Vein endothelial cell (primary cell): ENCODE data around the gene SMIM36. TPM values are rescaled to one million over a fixed set of nuclear protein-coding genes. Genes with fewer than 3 reads are reported as not detected.

Source experiments
- small RNA-seq: library from RNA; depleted of rRNA; stranded (forward); fragments of <200 nt; gene quantifications from one replicate; pipeline ENCODE3, GENCODE V24; 2012
- total RNA-seq: library from RNA; depleted of rRNA; stranded (reverse); fragments of >200 nt; gene quantifications from 2 replicates; pipeline ENCODE4 v1.2.3, GENCODE V29; 2012

The SMIM36 gene
- not detected in 2 replicates for total RNA-seq

GRCh38 chr17:55510986-55511721, at the start of gene SMIM36:
Gene SMIM36, minus strand, starts transcription at chr17:55511452.

GRCh38 chr17:55421179-55421934, 89.9 kb downstream of the SMIM36 start, which contains the start of gene MMD:
Gene MMD, minus strand, starts transcription at chr17:55421835. Its CDS starts 140 bp downstream, at chr17:55421695.

Small RNA genes within 50 kb of the gene (small RNA-seq; reads per million reads assigned to genes)
- gene RNU6-1249P = 0.11 reads per million

Other genes starting within 250 kb of the SMIM36 start
- 0.19 and 0.33 TPM in 2 replicates for gene HLF, start 246.5 kb downstream of the SMIM36 start, total RNA-seq
- 9.6 and 13.1 TPM in 2 replicates for gene MMD, start 89.6 kb downstream of the SMIM36 start, total RNA-seq
- 0.65 TPM in 1 of 2 replicates, not detected in the other for gene TMEM100, start 211.4 kb upstream of the SMIM36 start, total RNA-seq
- 25.3 and 25.5 TPM in 2 replicates for gene PCTP, start 239.6 kb upstream of the SMIM36 start, total RNA-seq